Measurements from ENCODE around the gene WWC1.

Gene WWC1

DNA sequence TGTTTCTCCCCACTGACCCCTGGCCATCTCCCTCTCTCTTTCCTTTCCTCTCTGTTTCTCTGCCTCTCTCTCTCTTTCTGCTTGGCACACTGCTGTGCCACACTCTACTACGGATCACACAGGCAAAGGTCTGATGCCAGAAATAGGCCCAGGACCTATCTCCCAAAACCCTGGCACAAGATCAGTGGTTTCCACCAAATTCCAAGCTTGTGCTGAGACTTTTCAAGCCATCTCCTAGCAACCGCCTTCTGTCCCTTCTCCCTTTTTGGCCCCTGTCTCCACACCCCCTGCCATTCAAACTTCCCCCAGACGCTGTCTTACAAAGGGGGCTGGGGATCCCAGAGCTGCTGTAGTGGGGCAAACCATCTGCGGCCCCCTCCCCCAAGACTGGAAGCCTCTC, 156.4 kb downstream of the WWC1 start:
- no peak overlapping the region for H3K4me3 ChIP-seq (ENCODE audit: low read depth, low read length)
- TF ChIP-seq, protein P1, sequence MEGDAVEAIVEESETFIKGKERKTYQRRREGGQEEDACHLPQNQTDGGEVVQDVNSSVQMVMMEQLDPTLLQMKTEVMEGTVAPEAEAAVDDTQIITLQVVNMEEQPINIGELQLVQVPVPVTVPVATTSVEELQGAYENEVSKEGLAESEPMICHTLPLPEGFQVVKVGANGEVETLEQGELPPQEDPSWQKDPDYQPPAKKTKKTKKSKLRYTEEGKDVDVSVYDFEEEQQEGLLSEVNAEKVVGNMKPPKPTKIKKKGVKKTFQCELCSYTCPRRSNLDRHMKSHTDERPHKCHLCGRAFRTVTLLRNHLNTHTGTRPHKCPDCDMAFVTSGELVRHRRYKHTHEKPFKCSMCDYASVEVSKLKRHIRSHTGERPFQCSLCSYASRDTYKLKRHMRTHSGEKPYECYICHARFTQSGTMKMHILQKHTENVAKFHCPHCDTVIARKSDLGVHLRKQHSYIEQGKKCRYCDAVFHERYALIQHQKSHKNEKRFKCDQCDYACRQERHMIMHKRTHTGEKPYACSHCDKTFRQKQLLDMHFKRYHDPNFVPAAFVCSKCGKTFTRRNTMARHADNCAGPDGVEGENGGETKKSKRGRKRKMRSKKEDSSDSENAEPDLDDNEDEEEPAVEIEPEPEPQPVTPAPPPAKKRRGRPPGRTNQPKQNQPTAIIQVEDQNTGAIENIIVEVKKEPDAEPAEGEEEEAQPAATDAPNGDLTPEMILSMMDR (IDR thresholded peaks at IDR 0.05; ENCODE audit: low read depth, low read length) = no peak
- no peak for DNase-seq (ENCODE audit: low read depth, low spot score)
- in situ Hi-C loops (cut with HindIII; ENCODE audit: low sequenced_read_pairs) = no loop called here

DNA sequence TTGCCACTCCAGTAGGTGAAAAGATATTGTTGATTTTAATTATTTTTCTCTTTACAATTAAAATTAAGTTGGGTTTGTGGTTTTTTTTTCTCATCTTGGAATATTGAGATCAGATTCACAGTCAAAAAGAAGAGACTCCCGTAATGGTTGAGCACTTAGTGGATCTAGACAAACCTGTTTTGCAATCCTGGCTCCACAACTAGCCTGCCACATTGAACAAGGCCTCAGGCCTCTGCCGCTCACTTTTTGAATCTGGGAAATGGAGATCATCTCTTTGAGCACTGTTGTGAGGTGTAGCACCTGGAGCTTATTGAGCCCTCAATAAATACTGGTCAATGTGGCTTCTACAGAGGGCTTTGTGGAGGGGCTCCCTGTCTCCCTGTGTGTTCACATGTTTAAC, 157.7 kb downstream of the WWC1 start:
- TF ChIP-seq, protein P1 (IDR thresholded peaks at IDR 0.05; ENCODE audit: low read depth, low read length) = no peak
- no peak overlapping the region for H3K4me3 ChIP-seq (ENCODE audit: low read depth, low read length)
- no peak for DNase-seq (ENCODE audit: low read depth, low spot score)
- in situ Hi-C loops (cut with HindIII; ENCODE audit: low sequenced_read_pairs) = no loop called here

DNA sequence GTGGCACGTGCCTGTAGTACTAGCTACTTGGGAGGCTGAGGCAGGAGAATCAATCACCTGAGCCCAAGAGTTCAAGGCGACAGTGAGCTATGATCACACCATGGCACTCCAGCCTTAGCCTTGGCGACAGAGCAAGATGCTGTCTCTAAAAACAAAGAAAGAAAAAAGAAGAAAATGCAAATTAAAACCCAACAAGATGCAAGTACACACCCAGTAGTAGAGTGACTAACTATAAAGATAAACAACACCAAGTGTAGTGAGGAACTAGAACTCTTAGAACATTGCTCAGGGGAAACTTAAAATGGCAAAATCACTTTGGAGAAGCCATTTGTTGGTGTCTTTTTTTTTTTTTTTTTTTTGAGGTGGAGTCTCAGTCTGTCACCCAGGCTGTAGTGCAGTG, 160.1 kb downstream of the WWC1 start:
- in situ Hi-C loops (cut with HindIII; ENCODE audit: low sequenced_read_pairs) = no loop called here

DNA sequence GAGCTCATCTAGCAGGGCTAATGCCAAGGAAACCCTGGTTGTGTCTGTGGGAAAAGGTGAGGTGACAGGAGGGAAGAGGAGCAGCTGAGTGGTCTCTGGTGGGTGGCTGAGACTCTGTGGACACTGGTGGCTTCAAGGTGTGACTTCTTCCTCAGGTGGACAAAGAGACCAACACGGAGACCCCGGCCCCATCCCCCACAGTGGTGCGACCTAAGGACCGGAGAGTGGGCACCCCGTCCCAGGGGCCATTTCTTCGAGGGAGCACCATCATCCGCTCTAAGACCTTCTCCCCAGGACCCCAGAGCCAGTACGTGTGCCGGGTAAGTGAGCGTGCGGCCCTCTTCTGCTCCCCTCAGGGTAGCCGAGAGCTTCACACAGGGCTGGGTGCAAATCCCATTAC, 163.8 kb downstream of the WWC1 start:
- no peak for DNase-seq (ENCODE audit: low read depth, low spot score)
- TF ChIP-seq, protein P1 (IDR thresholded peaks at IDR 0.05; ENCODE audit: low read depth, low read length) = no peak
- no peak overlapping the region for H3K4me3 ChIP-seq (ENCODE audit: low read depth, low read length)
- in situ Hi-C loops (cut with HindIII; ENCODE audit: low sequenced_read_pairs) = no loop called here

More for the DNA sequence above, 160.1 kb downstream of the WWC1 start:
- TF ChIP-seq, protein P1 (IDR thresholded peaks at IDR 0.05; ENCODE audit: low read depth, low read length) = no peak
- H3K4me3 ChIP-seq (ENCODE audit: low read depth, low read length) = no peak overlapping the region
- no peak for DNase-seq (ENCODE audit: low read depth, low spot score)

DNA sequence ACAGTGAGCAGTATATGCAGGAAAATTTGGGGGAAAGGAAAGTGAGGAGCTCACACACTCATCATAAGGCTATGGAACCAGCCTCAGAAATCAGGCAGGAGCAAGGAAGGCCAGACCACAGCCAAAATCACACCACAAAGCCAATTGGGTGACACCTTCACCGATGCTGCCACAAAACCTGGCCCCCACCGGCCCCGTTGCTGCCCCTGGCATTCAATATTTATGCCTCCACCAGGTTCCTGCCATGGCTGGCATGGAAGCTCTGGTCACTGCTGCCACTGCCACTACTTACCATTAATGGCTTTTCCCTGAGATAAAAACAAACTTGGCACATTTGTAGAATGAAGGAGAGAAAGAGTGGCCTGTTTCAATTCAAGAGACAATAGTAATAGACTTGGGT, 166.1 kb downstream of the WWC1 start:
- no peak overlapping the region for H3K4me3 ChIP-seq (ENCODE audit: low read depth, low read length)
- TF ChIP-seq, protein P1 (IDR thresholded peaks at IDR 0.05; ENCODE audit: low read depth, low read length) = no peak
- in situ Hi-C loops (cut with HindIII; ENCODE audit: low sequenced_read_pairs) = no loop called here
- no peak for DNase-seq (ENCODE audit: low read depth, low spot score)

DNA sequence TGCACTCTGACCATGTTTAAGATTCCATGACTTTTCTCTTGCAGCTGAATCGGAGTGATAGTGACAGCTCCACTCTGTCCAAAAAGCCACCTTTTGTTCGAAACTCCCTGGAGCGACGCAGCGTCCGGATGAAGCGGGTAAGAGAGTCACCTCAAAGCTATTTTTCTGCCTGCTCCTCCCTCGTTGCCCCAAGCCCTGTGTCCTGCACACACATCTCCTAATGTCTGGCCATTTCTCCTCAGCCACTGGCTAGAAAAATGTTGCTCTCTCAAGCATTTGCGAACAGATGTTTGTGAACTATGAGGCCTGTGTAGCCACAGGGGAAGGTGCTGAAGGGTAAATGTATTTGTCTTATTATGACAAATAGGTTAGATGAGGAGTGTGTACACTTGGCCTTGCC, 169.2 kb downstream of the WWC1 start:
- in situ Hi-C loops (cut with HindIII; ENCODE audit: low sequenced_read_pairs) = no loop called here
- DNase-seq (ENCODE audit: low read depth, low spot score) = no peak
- no peak overlapping the region for H3K4me3 ChIP-seq (ENCODE audit: low read depth, low read length)
- TF ChIP-seq, protein P1 (IDR thresholded peaks at IDR 0.05; ENCODE audit: low read depth, low read length) = no peak

DNA sequence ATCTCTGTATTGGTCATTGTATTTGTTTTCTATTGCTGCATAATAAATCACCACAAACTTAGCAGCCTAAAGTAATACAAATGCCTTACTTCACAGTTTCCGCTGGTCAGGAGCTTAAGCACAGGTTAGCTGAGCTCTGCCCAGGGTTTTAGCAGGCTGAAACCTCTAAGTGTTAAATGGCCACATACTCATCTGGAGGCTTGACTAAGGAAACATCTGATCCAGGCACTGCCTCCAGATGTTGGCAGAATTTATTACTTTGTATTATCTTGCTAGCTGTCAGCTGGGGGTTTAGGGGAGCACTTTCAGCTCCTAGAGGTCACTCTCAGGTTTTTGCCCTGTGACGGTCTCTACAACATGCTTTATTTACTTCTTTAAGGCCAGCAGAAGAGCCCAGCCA, 171.6 kb downstream of the WWC1 start:
- H3K4me3 ChIP-seq (ENCODE audit: low read depth, low read length) = no peak overlapping the region
- TF ChIP-seq, protein P1 (IDR thresholded peaks at IDR 0.05; ENCODE audit: low read depth, low read length) = no peak
- in situ Hi-C loops (cut with HindIII; ENCODE audit: low sequenced_read_pairs) = no loop called here

More for the DNA sequence above, 171.6 kb downstream of the WWC1 start:
- DNase-seq (ENCODE audit: low read depth, low spot score) = no peak

Data from astrocyte of the spinal cord (primary cell).